GM12874 (cell line): ENCODE measurements around the gene OPTN.

ENCODE experiments used
- TF ChIP-seq, protein P1 (sequence below): IDR thresholded peaks from 2 replicates; pipeline ENCODE4 v1.5.1; 2011; ENCODE audit warnings: low read depth, mild to moderate bottlenecking, control low read depth, low read length, moderate library complexity; ENCODE audit not compliant: insufficient read depth

Gene OPTN

DNA sequence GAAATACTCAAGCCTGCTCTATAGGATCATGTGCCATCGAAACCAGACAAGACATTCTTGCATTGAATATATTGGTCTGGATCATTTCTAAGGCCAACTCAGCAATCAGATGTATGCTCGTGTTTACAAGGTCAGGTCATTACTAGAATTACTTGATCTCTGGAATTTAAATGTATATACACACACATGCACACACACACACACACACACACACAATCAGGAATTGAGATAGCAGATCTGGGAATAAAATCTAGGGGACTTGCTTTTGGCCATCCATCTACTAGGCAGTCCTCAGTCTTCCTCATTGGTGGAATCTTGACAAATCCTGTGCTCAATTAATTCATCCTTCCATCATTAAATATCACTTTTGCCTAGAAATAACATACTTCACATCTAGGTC, 3.6 kb downstream of the OPTN start:
- TF ChIP-seq, protein P1, sequence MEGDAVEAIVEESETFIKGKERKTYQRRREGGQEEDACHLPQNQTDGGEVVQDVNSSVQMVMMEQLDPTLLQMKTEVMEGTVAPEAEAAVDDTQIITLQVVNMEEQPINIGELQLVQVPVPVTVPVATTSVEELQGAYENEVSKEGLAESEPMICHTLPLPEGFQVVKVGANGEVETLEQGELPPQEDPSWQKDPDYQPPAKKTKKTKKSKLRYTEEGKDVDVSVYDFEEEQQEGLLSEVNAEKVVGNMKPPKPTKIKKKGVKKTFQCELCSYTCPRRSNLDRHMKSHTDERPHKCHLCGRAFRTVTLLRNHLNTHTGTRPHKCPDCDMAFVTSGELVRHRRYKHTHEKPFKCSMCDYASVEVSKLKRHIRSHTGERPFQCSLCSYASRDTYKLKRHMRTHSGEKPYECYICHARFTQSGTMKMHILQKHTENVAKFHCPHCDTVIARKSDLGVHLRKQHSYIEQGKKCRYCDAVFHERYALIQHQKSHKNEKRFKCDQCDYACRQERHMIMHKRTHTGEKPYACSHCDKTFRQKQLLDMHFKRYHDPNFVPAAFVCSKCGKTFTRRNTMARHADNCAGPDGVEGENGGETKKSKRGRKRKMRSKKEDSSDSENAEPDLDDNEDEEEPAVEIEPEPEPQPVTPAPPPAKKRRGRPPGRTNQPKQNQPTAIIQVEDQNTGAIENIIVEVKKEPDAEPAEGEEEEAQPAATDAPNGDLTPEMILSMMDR, result no peak

DNA sequence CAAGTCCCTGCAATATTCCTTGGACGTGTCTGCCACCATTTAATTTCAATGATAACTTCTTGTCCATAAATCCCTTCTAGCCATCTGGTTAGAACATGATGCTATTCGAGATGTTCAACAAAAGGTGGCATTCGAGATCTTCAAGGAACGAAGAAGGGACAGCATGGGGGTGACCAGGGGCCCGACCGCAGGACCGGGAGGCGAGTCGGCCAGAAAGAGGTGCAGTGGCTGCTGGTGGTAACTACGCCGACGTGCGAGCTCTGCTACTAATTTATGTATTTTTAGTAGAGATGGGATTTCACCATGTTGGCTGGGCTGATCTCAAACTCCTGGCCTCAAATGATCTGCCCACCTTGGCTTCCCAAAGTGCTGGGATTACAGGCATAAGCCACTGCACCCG, 4.7 kb downstream of the OPTN start:
- TF ChIP-seq, protein P1, result no peak

DNA sequence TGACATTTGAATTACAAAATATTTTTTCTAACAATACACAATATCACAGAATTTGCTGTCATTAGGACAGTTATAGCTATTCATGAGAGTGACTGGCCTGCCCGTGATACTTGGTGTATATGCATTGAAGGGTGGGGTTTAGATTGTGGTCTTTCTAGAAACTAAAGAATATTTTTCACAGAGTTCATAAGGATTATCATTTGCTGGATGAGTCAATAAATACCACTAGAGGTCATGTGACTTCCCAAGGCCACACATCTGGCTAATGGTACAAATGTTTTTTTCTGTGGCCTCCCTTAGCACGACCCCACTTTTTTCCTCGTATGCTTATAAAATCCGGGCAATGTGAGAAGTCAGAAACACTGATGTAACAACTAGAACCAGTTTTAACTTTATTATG, 5.2 kb downstream of the OPTN start:
- TF ChIP-seq, protein P1, result no peak

DNA sequence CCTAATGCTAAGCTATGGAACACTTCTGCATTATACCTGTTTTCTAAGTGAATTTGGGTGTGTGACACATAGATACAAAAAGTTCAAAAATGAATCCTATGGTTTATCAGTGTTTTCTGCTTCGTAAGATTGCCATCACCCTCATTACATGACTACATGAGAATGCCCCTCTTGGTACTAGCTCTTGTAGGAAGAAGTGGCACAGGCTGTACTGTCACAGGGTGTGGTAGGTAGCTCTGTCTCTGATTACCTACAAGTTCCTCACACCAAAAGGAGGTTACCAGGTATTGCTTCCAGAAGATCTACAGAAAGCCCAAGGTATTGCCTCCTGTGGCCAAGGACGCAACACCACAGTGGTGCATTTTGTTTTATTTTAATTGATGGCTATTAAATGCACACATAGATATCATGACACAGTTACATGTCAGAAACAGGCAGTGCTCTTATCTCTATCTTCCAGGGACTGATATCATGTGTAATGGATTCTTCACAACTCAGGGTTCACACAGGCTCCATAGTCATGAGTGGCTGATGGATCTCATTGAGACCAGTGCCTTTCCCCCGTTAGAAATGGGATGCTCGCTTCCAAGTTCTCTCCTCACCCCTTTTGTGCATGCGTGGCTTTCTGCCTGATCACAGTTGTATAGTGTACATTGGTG, 6.6 kb downstream of the OPTN start:
- TF ChIP-seq, protein P1, result no peak

DNA sequence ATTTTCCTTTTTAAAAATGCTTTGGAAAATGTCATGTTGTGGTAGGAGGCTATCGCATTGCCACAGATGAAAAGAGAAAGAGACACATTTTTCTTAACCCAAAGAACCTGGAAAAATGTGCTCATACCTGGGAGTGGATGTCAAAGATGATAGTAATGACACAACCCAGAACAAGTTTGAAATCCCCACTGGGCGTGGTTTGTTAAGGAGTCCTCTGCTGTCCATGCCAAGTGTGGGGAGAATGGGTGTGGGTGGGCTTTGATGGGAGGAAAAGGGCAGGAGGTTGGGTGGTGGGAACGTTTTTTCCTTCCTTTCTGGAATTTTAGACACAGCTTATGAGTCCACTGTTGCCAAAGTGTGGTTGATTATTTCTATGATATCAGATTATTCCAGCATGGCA, 10.9 kb downstream of the OPTN start:
- TF ChIP-seq, protein P1, result no peak

DNA sequence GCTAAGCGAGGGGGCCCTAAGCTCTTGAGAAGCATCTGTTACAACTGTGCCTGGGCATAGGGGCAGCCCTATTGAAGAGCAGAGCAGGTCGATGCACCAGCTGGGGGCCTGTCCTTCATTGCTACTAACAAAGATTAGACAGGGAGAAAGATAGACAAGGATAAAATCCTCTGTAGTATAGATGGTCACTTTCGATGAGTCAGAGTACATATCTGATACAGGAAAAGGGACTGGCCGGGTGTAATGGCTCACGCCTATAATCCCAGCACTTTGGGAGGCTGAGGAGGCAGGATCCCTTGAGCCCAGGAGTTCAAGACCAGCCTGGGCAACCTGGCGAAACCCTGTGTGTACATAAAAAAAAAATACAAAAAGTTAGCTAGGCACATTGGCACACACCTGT, 13.6 kb downstream of the OPTN start:
- TF ChIP-seq, protein P1, result no peak

DNA sequence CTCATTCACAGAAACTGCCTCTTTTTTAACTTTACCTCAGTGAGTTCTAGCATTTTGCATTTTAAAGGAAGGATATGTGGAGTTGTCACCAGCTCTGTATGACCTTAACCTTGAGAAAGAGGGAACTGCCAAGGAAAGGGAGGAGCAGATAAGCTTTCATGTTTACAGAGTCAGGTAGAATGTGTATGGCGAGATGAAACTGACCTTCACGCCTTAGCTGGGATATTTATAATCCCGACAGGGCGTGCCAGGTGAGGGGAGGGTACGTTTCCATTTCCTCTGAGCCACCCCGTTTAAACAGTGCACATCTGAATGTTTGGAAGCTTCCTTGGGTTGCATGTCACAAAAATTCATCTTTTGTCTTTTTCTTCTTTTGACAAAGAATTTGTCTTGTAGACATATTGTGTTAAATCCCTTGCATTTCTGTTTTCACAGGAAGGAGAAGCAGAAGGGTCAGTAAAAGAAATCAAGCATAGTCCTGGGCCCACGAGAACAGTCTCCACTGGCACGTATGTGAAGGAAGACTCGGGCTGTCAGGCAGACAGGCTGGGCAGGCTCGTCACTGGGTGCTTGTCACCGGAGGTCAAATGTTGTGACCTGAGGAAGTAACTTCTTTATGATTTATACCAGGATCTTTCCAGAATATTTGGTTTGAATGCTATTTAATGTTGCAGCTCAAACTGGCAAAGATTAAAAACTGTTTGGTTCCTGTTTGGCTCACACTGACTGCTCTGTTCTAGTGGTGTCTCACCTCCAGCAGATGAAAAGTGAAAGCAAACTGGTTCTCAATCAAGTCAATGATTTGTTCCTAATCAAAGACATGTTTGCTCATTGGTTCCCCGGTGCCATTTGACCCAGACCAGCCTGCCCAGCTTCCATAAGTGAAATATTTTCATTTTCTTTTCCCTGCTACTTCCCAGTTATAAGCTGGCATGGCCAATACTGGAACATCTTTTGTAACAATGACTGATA, 16.2 kb downstream of the OPTN start:
- TF ChIP-seq, protein P1, result no peak
